Measurements from ENCODE around the gene PEX1.
A peak's percentile ranks its signal among the peaks of the same experiment; 100 is the strongest.
"Not testable (repeated sequence)": the region's sequence is repeated elsewhere in the genome, so short reads cannot be mapped to it uniquely, and the experiment has no call there.

PEX1 gene

DNA sequence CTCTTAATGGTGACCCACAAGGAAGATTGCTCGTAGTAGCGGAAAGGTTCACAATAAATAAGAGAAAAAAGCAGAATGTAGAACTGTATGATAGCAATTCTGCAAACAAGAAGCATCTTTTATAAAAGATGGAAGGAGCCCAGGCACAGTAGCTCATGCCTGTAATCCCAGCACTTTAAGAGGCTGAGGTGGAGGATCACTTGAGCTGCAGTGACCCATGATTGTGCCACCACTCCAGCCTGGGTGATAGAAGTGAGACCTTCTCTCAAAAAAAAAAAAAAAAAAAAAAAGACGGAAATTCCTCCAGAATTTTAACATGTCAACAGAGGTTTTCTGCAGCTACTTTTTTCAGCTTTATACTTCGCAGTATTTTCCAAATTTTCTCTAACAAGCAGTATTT is 67.8 kb downstream of the PEX1 start:
- DNase-seq (ENCODE audit: low spot score) = no peak

GRCh38 chr7:92460109-92460508 is 68.2 kb downstream of the PEX1 start:
- no peak for DNase-seq (ENCODE audit: low spot score)

DNA sequence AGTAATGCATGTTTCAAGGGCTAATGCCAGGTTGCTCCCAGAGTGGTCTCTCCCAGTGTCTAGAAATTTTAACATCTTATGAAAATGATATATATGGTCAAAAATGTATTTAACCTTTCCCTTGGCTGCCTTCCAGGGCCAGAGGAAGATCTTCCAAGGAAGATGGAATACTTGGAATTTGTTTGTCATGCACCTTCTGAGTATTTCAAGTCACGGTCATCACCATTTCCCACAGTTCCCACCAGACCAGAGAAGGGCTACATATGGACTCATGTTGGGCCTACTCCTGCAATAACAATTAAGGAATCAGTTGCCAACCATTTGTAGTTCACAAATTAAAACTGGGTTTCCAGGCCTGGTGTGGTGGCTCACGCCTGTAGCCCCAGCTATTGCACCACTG is 72.1 kb downstream of the PEX1 start:
- DNase-seq (ENCODE audit: low spot score) = no peak

DNA sequence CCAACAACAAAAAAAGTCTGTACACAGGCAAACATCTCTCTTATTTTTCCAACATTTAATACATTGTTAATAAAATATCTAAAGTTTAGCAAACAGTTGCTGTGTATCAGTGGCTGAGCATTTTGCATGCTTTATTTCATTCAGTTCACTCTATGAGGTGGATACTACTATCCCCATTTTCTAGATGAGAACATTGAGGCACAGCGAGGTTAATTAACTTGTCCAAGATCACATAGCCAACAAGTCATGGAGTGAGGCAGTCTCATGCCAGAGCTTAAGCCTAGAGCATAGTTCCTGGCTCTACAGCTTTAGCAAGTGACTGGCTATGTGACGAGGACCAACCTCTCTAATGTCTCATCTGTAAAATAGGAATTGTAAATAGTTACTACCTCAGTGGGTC is 76.7 kb downstream of the PEX1 start:
- DNase-seq (ENCODE audit: low spot score) = no peak

- DNase-seq (ENCODE audit: low spot score) = peak; percentile 48
Measured at GRCh38 chr7:92448205-92448747, 80.0 kb downstream of the PEX1 start.

GRCh38 chr7:92447345-92448204 is 80.7 kb downstream of the PEX1 start, which contains the start of gene GATAD1:
TSS of gene GATAD1 (plus strand) at chr7:92447482. CDS start at chr7:92447730, 248 bp downstream.
- peak; percentile 83 for DNase-seq (ENCODE audit: low spot score)

DNA sequence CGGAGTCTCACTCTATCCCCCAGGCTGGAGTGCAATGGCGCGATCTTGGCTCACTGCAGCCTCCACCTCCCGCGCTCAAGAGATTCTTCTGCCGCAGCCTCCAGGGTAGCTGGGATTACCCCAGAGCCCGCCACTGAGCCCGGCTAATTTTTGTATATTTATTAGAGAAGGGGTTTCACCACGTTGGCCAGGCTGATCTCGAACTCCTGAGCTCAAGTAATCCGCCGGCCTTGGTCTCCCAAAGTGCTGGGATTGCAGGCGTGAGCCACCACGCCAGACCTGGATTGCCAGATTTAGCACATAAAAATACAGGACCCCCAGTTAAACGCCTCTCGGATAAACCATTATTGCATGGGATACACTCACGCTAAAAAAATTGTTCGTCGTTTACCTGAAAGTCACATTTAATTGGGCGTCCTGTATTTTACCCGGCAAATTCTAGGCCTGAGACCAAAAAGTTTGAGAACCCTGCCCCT is 81.4 kb downstream of the PEX1 start:
- DNase-seq (ENCODE audit: low spot score) = no peak

DNA sequence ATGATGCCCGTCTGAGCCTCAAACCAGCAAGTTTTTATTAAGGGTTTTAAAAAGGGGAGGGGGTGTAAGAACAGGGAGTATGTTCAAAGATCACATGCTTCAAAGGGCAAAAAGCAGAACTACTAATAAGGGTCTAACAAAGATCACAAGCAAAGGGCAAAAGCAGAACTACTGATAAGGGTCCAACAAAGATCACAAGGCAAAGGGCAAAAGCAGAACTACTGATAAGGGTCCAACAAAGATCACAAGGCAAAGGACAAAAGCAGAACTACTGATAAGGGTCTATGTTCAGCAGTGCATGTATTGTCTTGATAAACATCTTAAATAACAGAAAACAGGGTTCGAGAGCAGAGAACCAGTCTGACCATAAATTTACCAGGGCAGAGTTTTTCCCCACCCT is 85.6 kb downstream of the PEX1 start:
- DNase-seq (ENCODE audit: low spot score) = not testable (repeated sequence)

DNA sequence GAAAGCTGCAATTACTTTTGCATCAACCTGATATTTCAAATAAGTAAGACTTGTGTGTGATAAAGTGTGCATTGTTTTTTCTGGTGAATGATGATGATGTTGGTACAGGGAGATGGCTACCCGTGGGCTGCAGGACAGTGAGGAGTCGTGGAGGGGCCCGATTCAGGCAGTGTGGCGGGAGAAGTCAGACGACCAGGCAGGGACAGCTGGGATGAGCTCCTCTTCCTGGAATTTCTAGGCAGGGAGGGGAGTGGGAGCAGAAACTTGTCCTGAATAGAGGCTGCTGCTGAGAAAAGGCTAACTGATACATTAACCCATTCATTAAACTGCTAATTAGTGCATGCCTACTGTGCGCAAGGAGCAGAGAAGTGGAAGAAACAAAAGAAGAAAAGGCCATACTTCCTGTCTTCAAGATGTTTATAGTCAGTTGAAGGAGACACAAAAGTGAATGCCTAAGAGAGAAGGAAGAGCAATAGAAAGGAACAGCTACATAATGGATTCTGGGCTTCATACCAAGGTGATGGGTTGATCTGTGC is 90.3 kb downstream of the PEX1 start:
- no peak for DNase-seq (ENCODE audit: low spot score)

Measured in kidney capillary endothelial cell (primary cell).